Suprapubic skin (tissue), 4 donors: ENCODE data around the gene TPCN2. TPM values are rescaled to one million over a fixed set of nuclear protein-coding genes. Genes with fewer than 3 reads are reported as not detected.

Source experiments
- DNase-seq, 2 donors: peaks; one replicate each; pipeline ENCODE4 v3.0.0-alpha.2; 2019; ENCODE audit warnings: low spot score in 2 of 2
- H3K27ac ChIP-seq: fragments of 200-600 bp; sonication (generic); one replicate; pipeline ENCODE4 v1.5.1; 2019
- H3K27me3 ChIP-seq: fragments of 200-600 bp; sonication (generic); one replicate; pipeline ENCODE4 v1.5.1; 2019
- H3K36me3 ChIP-seq: fragments of 200-600 bp; sonication (generic); one replicate; pipeline ENCODE4 v1.5.1; 2019
- H3K4me1 ChIP-seq: fragments of 200-600 bp; sonication (generic); one replicate; pipeline ENCODE4 v1.5.1; 2019
- H3K4me3 ChIP-seq: fragments of 200-600 bp; sonication (generic); one replicate; pipeline ENCODE4 v1.5.1; 2019; ENCODE audit warnings: mild to moderate bottlenecking
- H3K9me3 ChIP-seq: fragments of 200-600 bp; sonication (generic); one replicate; pipeline ENCODE4 v1.5.1; 2019
- CTCF ChIP-seq, 2 donors: fragments of 200-600 bp in 1 of 2; fragments of 450-650 bp in 1 of 2; sonication (generic) in 1 of 2; IDR thresholded peaks; one replicate each; pipeline ENCODE4 v1.5.1; 2016 to 2019; ENCODE audit warnings: antibody characterized with exemption in 2 of 2, mild to moderate bottlenecking in 1 of 2, moderate library complexity in 1 of 2
- EP300 ChIP-seq: sonication (generic); formaldehyde crosslinking; IDR thresholded peaks from one replicate; pipeline ENCODE4 v1.6.1; 2017; ENCODE audit warnings: antibody characterized with exemption
- POLR2A ChIP-seq, 2 donors: fragments of 450-650 bp; IDR thresholded peaks; one replicate each; pipeline ENCODE4 v1.6.1; 2017; ENCODE audit warnings: antibody characterized with exemption in 2 of 2, mild to moderate bottlenecking in 2 of 2, moderate library complexity in 2 of 2
- POLR2AphosphoS5 ChIP-seq, 3 donors: sonication (generic); formaldehyde crosslinking; IDR thresholded peaks; one replicate each; pipeline ENCODE4 v1.6.1; 2017; ENCODE audit warnings: antibody characterized with exemption in 3 of 3
- WGBS: methylation state at CpG from one replicate; pipeline ENCODE4 v1.1.5; 2018; 5-methylcytosine and 5-hydroxymethylcytosine counted together
- total RNA-seq, 4 donors: library from RNA; depleted of rRNA; stranded (reverse); fragments of >200 nt; gene quantifications; one replicate each; pipeline ENCODE4 v1.1.0, GENCODE V29; 2016

The TPCN2 gene
- total RNA-seq, 4 donors from 2014 or later: 8.4 to 30.3 (median 24.4) TPM

GRCh38 chr11:69014898-69015549 is 33.7 kb upstream of the TPCN2 start:
- Histone ChIP-seq H3K36me3 (no peaks in the 10 kb centered on the region), H3K27me3 (peaks cover 39% of the 10 kb centered on the region), H3K27ac (peak overlapping the region; percentile 80), H3K4me1 (peaks cover 42% of the 10 kb centered on the region), H3K4me3 (no peak overlapping the region), H3K9me3 (no peaks in the 10 kb centered on the region)
- DNase-seq: no peak
- WGBS: 92% methylated on average over 9 of the region's 9 CpGs
- TF ChIP-seq POLR2A (IDR thresholded peaks at IDR 0.05) (no peak), POLR2AphosphoS5 (IDR thresholded peaks at IDR 0.05) (no peak), EP300 (no peak), CTCF (IDR thresholded peaks at IDR 0.05) (no peak)

- TF ChIP-seq CTCF (IDR thresholded peaks at IDR 0.05) (no peak), POLR2AphosphoS5 (IDR thresholded peaks at IDR 0.05) (no peak), POLR2A (IDR thresholded peaks at IDR 0.05) (no peak), EP300 (no peak)
- Histone ChIP-seq H3K9me3 (no peaks in the 10 kb centered on the region), H3K4me1 (peaks cover 14% of the 10 kb centered on the region), H3K27ac (no peak overlapping the region), H3K36me3 (no peaks in the 10 kb centered on the region), H3K27me3 (peaks cover 16% of the 10 kb centered on the region), H3K4me3 (no peak overlapping the region)
- DNase-seq: no peak
- WGBS: 81% methylated on average over 10 of the region's 10 CpGs
Observed at GRCh38 chr11:69017951-69018350, 30.8 kb upstream of the TPCN2 start.

GRCh38 chr11:69018924-69019323 is 29.8 kb upstream of the TPCN2 start:
- no peaks in the 10 kb centered on the region for H3K9me3 ChIP-seq
- TF ChIP-seq CTCF (IDR thresholded peaks at IDR 0.05) (no peak), EP300 (no peak), POLR2A (IDR thresholded peaks at IDR 0.05) (no peak)
- H3K27ac ChIP-seq: no peak overlapping the region
- peaks cover 4% of the 10 kb centered on the region for H3K4me1 ChIP-seq
- peaks cover 10% of the 10 kb centered on the region for H3K27me3 ChIP-seq
- WGBS: 66% methylated on average over 13 of the region's 13 CpGs
- no peak overlapping the region for H3K4me3 ChIP-seq
- no peaks in the 10 kb centered on the region for H3K36me3 ChIP-seq
- no peak for DNase-seq

GRCh38 chr11:69022260-69022659 is 26.5 kb upstream of the TPCN2 start:
- H3K4me3 ChIP-seq: no peak overlapping the region
- DNase-seq: no peak
- H3K9me3 ChIP-seq: no peaks in the 10 kb centered on the region
- no peaks in the 10 kb centered on the region for H3K4me1 ChIP-seq
- H3K27ac ChIP-seq: no peak overlapping the region
- no peaks in the 10 kb centered on the region for H3K36me3 ChIP-seq
- no peak for TF ChIP-seq EP300
- TF ChIP-seq CTCF (IDR thresholded peaks at IDR 0.05): no peak
- no peak for TF ChIP-seq POLR2A (IDR thresholded peaks at IDR 0.05)
- H3K27me3 ChIP-seq: no peaks in the 10 kb centered on the region
- WGBS: 78% methylated on average over 10 of the region's 10 CpGs

GRCh38 chr11:69024509-69024908 is 24.2 kb upstream of the TPCN2 start:
- Histone ChIP-seq H3K36me3 (no peaks in the 10 kb centered on the region), H3K9me3 (no peaks in the 10 kb centered on the region), H3K27me3 (no peaks in the 10 kb centered on the region), H3K4me1 (no peaks in the 10 kb centered on the region), H3K27ac (no peak overlapping the region), H3K4me3 (no peak overlapping the region)
- WGBS: 92% methylated on average over 6 of the region's 6 CpGs
- DNase-seq: no peak
- TF ChIP-seq POLR2AphosphoS5 (IDR thresholded peaks at IDR 0.05) (no peak), POLR2A (IDR thresholded peaks at IDR 0.05) (no peak), EP300 (no peak), CTCF (IDR thresholded peaks at IDR 0.05) (no peak)
